K562 (cell line): ENCODE measurements around the gene HSPB2. TPM values are rescaled to one million over a fixed set of nuclear protein-coding genes. Genes with fewer than 3 reads are reported as not detected.

Source experiments
- ATAC-seq: fragments of 200-7000 bp; cut with Tn5 transposase; 3 replicates; pipeline ENCODE4 v1.9.1; 2020; ENCODE audit warnings: moderate library complexity
- BruUV-seq: library from RNA; stranded (reverse); fragments of 400-500 nt; replicated peaks from 2 replicates; lab custom pipeline; 2021; lab: Mats Ljungman, UMichigan
- CTCF ChIA-PET: fragments of 300-600 bp; formaldehyde crosslinking; extraction: SDS; loops from one replicate; lab custom pipeline; 2021; ENCODE audit warnings: low intra/inter-chr PET ratio; lab: Yijun Ruan, JAX
- POLR2A ChIA-PET: fragments of 300-600, 350-650 bp; sonication (Branson Sonifier 250); formaldehyde crosslinking; extraction: SDS; loops from one replicate; lab custom pipeline; 2021; ENCODE audit warnings: antibody characterized with exemption, inconsistent platforms; lab: Yijun Ruan, JAX
- DNase-seq, 4 experiments: peaks; one replicate each; pipeline versions ENCODE4 v3.0.0 to v3.0.0-alpha.2; 2011 to 2018; ENCODE audit warnings: low spot score in 3 of 4, mixed read lengths in 3 of 4; ENCODE audit errors: extremely low read depth in 1 of 4
- FAIRE-seq: peaks from 2 replicates; lab custom pipeline; 2011; peaks lifted over from hg19 to GRCh38; lab: Jason Lieb, UNC
- H2AFZ ChIP-seq: 2 replicates; pipeline ENCODE4 v1.6.0; 2011; ENCODE audit warnings: low read depth, low read length, control low read depth, inconsistent platforms
- H3K27ac ChIP-seq: fragments of 200-600 bp; 3 replicates; pipeline ENCODE4 v1.8.0; 2011; ENCODE audit warnings: low read depth, mild to moderate bottlenecking, control low read depth, inconsistent platforms, low read length, moderate library complexity, mixed read lengths; ENCODE audit errors: extremely low read depth
- H3K27me3 ChIP-seq, 2 experiments: fragments of 300-600 bp in 1 of 2; 2 replicates in 1 of 2; 3 replicates in 1 of 2; pipeline versions ENCODE4 v1.6.0 to v1.8.0; 2011; ENCODE audit warnings: inconsistent platforms in 2 of 2, low read length in 2 of 2, mild to moderate bottlenecking in 1 of 2, mixed read lengths in 1 of 2, moderate library complexity in 1 of 2; ENCODE audit not compliant: control insufficient read depth in 2 of 2, insufficient read depth in 2 of 2
- H3K36me3 ChIP-seq: fragments of 300-600 bp; 3 replicates; pipeline ENCODE4 v1.8.0; 2011; ENCODE audit warnings: mild to moderate bottlenecking, low read length, inconsistent platforms; ENCODE audit not compliant: control insufficient read depth, insufficient read depth
- H3K4me1 ChIP-seq, 2 experiments: fragments of 200-600 bp in 1 of 2; replicated peaks in 1 of 2; 2 replicates in 1 of 2; 3 replicates in 1 of 2; pipeline versions ENCODE4 v1.5.1 to v1.8.0; 2011; ENCODE audit warnings: inconsistent platforms in 2 of 2, low read length in 2 of 2, mild to moderate bottlenecking in 1 of 2, mixed read lengths in 1 of 2, moderate library complexity in 1 of 2; ENCODE audit not compliant: control insufficient read depth in 2 of 2, insufficient read depth in 2 of 2
- H3K4me2 ChIP-seq: 2 replicates; pipeline ENCODE4 v1.6.1; 2011; ENCODE audit warnings: low read length, control low read depth, inconsistent platforms, mixed read lengths; ENCODE audit not compliant: insufficient read depth
- H3K4me3 ChIP-seq: fragments of 200-600 bp; sonication (generic), shearing (Covaris generic); 2 replicates; pipeline ENCODE4 v1.5.1; 2016; ENCODE audit warnings: control low read depth, inconsistent platforms
- H3K79me2 ChIP-seq: fragments of 200-600 bp; 3 replicates; pipeline ENCODE4 v1.8.0; 2011; ENCODE audit warnings: low read length, inconsistent platforms; ENCODE audit not compliant: control insufficient read depth, insufficient read depth
- H3K9ac ChIP-seq, 2 experiments: 2 replicates each; pipeline versions ENCODE4 v1.6.0 to v1.6.1; 2011; ENCODE audit warnings: low read depth in 2 of 2, low read length in 2 of 2, control low read depth in 1 of 2, inconsistent platforms in 1 of 2, mild to moderate bottlenecking in 1 of 2, mixed read lengths in 1 of 2; ENCODE audit not compliant: insufficient read depth in 1 of 2
- H3K9me1 ChIP-seq: one replicate; pipeline ENCODE4 v1.6.0; 2011; ENCODE audit warnings: inconsistent platforms, mild to moderate bottlenecking, low read length, moderate library complexity; ENCODE audit not compliant: control insufficient read depth, insufficient read depth
- H3K9me3 ChIP-seq: replicated peaks from 2 replicates; pipeline ENCODE4 v1.5.1; 2011; ENCODE audit warnings: low read depth, low read length, inconsistent platforms; ENCODE audit not compliant: control insufficient read depth, insufficient read depth
- H4K20me1 ChIP-seq: replicated peaks from 2 replicates; pipeline ENCODE4 v1.6.1; 2011; ENCODE audit warnings: low read length, inconsistent platforms, mixed read lengths; ENCODE audit not compliant: control insufficient read depth, insufficient read depth
- CHD2 ChIP-seq: IDR thresholded peaks from 2 replicates; pipeline ENCODE4 v1.6.1; 2011; ENCODE audit warnings: low read depth, low read length
- CXXC5 ChIP-seq: fragments of 250-450 bp; sonication (Bioruptor Pico); IDR thresholded peaks from 2 replicates; pipeline ENCODE4 v1.8.0; 2022; ENCODE audit warnings: inconsistent platforms, mild to moderate bottlenecking, moderate library complexity
- GATA2 ChIP-seq: sonication (generic); formaldehyde crosslinking; IDR thresholded peaks from 2 replicates; pipeline ENCODE4 v1.4.0; 2020; ENCODE audit warnings: mild to moderate bottlenecking, missing genetic modification reagents
- MIER1 ChIP-seq: fragments of 450-650 bp; IDR thresholded peaks from 2 replicates; pipeline ENCODE4 v1.6.1; 2016; ENCODE audit warnings: antibody characterized with exemption, mild to moderate bottlenecking, low read depth
- PML ChIP-seq: IDR thresholded peaks from 2 replicates; pipeline ENCODE4 v1.6.1; 2012; ENCODE audit warnings: low read length, inconsistent platforms
- RBM15 ChIP-seq: fragments of 200-400 bp; formaldehyde crosslinking; IDR thresholded peaks from 2 replicates; pipeline ENCODE4 v1.6.1; 2018; ENCODE audit warnings: mild to moderate bottlenecking, low read length, moderate library complexity; ENCODE audit not compliant: insufficient read depth
- TGIF2 ChIP-seq: sonication (generic); formaldehyde crosslinking; IDR thresholded peaks from 2 replicates; pipeline ENCODE4 v1.8.1; 2022; ENCODE audit warnings: mild to moderate bottlenecking, missing genetic modification reagents, moderate library complexity
- WGBS: fragments of 100-300 bp; shearing (Covaris generic); methylation state at CpG from one replicate; pipeline ENCODE4 v1.1.6; 2016; ENCODE audit warnings: low coverage, mixed read lengths; ENCODE audit not compliant: insufficient coverage; ENCODE audit errors: missing lambda C conversion rate; 5-methylcytosine and 5-hydroxymethylcytosine counted together
- in situ Hi-C: fragments of 300-500 bp; cut with MboI; formaldehyde crosslinking; loops from 4 replicates; pipeline ENCODE4 v1.15.0; 2018; ENCODE audit warnings: inconsistent platforms, mixed read lengths
- intact Hi-C: fragments of 100-400 bp; cut with micrococcal nuclease; formaldehyde crosslinking; loops from 2 replicates; pipeline ENCODE4 v1.14.2; 2022
- polyA plus RNA-seq, 8 experiments: library from polyadenylated mRNA; depleted of rRNA in 4 of 8; stranded (reverse) in 5 of 8; unstranded in 3 of 8; fragments of >200 nt; fragmentation: Nextera tagmentation in 2 of 8; fragmentation: Illumina TruSeq in 1 of 8; extraction: Ambion mirVana in 2 of 8; extraction: Trizol in 1 of 8; gene quantifications; 2 replicates each; pipeline versions ENCODE4 v1.2.1 to v1.2.3, GENCODE V29; 2011 to 2014; ENCODE audit warnings: inconsistent platforms in 1 of 8, missing spikeins in 1 of 8
- total RNA-seq, 7 experiments: library from RNA; depleted of rRNA in 6 of 7; stranded (reverse); fragments of >200 nt in 6 of 7; fragmentation: Illumina TruSeq in 2 of 7; extraction: Trizol in 2 of 7; gene quantifications; 2 replicates each; pipeline versions ENCODE4 v1.2.1 to v1.2.3, GENCODE V29; 2011 to 2021; ENCODE audit warnings: low replicate concordance in 1 of 7
- TF ChIP-seq, protein P1 (sequence below): fragments of 250-450 bp; sonication (Bioruptor Pico); IDR thresholded peaks from 2 replicates; pipeline ENCODE4 v1.5.0; 2021; ENCODE audit warnings: mild to moderate bottlenecking, borderline replicate concordance
- TF ChIP-seq, protein P2 (sequence below): fragments of 250-450 bp; sonication (Bioruptor Pico); IDR thresholded peaks from 2 replicates; pipeline ENCODE4 v1.5.0; 2021; ENCODE audit warnings: mild to moderate bottlenecking, moderate library complexity
- TF ChIP-seq, protein P3 (sequence below): sonication (generic); formaldehyde crosslinking; IDR thresholded peaks from 2 replicates; pipeline ENCODE4 v1.8.0; 2023; ENCODE audit warnings: missing genetic modification reagents, mild to moderate bottlenecking, borderline replicate concordance

The HSPB2 gene
- total and polyA plus RNA-seq, 9 of the 15 experiments (the other 6 are each of a cell fraction or from before 2014, with no cell fraction given), result 0.06 to 0.35 (median 0.11) TPM; not detected in 5

DNA sequence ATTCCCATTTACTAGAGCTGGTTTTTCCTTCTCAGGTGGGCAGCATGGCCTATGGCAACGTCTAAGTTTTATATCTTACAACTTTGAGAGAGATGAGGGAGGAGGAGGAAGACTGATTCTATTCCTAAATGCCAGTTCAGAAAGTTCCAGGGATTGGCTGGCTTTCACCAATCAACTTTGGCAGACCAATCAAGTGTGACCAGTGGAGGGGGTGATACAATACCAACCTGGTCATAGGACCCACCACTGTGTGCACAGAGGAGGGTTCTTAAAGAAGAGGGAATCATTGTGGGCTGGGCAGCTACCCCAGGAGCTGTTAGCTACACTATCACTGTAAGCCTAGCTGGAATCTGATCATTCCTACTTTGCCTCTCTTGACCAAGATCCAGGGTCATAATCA lies 32.7 kb downstream of the HSPB2 start:
- ChIA-PET CTCF (no interaction called here), POLR2A (interaction anchor here (0.6 to 0.9 kb wide), 3 partner anchors 13 to 17 kb away, joined by 3 to 4 read pairs (median 3); no protein-coding TSS in a partner anchor)
- Histone ChIP-seq H3K36me3 (0 out of 3 replicates have a peak, but pooled peaks cover 3% of the 10 kb centered on the region), H4K20me1 (no peaks in the 10 kb centered on the region), H3K27ac (no peak overlapping the region), H3K27me3 (no peaks in the 10 kb centered on the region), H3K79me2 (no peaks in the 10 kb centered on the region), H3K4me2 (no peak overlapping the region), H3K9me3 (no peaks in the 10 kb centered on the region), H3K4me3 (no peak overlapping the region), H3K4me1 (peaks cover 7 to 10% of the 10 kb centered on the region in 2 experiments), H3K9me1 (no peaks in the 10 kb centered on the region), H3K9ac (no peak overlapping the region), H2AFZ (no peak overlapping the region)
- BruUV-seq, result no TSS peak
- FAIRE-seq (no peak), ATAC-seq (no peak), DNase-seq (no peak)
- in situ Hi-C loops (no loop called here), intact Hi-C loops (no loop called here)
- whole genome bisulfite sequencing, result 9% methylated on average over 1 of the region's 1 CpG
- TF ChIP-seq CXXC5 (CRISPR knock-in tag) (no peak), PML (no peak), MIER1 (no peak), RBM15 (no peak), GATA2 (CRISPR knock-in tag) (no peak), CHD2 (no peak), TGIF2 (CRISPR knock-in tag) (no peak)
- TF ChIP-seq, protein P1, sequence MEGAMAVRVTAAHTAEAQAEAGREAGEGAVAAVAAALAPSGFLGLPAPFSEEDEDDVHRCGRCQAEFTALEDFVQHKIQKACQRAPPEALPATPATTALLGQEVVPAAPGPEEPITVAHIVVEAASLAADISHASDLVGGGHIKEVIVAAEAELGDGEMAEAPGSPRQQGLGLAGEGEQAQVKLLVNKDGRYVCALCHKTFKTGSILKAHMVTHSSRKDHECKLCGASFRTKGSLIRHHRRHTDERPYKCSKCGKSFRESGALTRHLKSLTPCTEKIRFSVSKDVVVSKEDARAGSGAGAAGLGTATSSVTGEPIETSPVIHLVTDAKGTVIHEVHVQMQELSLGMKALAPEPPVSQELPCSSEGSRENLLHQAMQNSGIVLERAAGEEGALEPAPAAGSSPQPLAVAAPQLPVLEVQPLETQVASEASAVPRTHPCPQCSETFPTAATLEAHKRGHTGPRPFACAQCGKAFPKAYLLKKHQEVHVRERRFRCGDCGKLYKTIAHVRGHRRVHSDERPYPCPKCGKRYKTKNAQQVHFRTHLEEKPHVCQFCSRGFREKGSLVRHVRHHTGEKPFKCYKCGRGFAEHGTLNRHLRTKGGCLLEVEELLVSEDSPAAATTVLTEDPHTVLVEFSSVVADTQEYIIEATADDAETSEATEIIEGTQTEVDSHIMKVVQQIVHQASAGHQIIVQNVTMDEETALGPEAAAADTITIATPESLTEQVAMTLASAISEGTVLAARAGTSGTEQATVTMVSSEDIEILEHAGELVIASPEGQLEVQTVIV (CRISPR knock-in tag), result no peak
- TF ChIP-seq, protein P2, sequence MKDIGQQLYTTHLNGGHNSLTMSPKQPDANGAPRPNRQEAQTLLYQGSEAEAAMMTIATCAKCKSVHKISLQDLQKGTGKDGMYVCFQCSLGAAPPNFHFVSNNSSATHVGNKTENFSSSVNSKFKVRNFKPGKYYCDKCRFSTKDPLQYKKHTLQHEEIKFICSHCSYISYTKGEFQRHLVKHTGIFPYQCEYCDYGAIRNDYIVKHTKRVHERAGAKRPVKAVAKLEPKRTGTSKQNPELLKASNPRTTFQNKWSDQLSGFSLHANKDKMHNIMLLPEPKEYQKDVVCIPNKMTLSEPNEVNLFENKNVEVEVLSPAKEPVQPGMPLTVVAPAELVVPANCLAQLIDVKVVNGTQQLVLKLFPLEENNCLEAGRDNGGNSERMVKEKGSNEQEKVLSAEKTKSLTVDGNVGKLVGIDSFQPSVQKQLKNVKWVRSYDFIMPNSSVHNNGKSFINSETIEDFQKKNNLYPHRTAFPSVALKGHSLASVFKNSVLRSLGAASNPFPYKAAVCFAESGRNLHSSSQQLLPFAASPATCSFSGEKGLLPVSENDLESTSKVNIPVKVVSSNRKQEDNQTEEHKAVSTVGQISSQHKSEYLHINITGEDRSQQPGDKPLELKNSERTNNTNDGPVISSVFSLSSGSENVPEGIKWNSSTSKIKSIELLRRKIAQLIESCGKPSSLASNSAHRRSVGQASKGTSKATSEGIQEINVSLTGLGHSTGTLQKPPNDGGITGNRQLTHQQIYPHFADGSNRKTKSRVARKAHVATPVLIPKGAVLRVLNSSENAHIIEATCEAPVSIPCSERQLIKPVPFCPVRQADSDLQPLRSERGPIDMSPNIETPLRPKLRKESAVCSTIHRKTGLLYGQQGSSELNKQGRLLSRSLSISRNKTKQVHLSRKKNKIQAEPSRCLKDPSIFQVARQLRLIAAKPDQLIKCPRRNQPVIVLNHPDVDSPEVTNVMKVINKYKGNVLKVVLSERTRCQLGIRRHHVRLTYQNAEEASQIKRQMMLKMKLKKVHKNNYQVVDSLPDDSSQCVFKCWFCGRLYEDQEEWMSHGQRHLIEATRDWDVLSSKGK (CRISPR knock-in tag), result no peak
- TF ChIP-seq, protein P3, sequence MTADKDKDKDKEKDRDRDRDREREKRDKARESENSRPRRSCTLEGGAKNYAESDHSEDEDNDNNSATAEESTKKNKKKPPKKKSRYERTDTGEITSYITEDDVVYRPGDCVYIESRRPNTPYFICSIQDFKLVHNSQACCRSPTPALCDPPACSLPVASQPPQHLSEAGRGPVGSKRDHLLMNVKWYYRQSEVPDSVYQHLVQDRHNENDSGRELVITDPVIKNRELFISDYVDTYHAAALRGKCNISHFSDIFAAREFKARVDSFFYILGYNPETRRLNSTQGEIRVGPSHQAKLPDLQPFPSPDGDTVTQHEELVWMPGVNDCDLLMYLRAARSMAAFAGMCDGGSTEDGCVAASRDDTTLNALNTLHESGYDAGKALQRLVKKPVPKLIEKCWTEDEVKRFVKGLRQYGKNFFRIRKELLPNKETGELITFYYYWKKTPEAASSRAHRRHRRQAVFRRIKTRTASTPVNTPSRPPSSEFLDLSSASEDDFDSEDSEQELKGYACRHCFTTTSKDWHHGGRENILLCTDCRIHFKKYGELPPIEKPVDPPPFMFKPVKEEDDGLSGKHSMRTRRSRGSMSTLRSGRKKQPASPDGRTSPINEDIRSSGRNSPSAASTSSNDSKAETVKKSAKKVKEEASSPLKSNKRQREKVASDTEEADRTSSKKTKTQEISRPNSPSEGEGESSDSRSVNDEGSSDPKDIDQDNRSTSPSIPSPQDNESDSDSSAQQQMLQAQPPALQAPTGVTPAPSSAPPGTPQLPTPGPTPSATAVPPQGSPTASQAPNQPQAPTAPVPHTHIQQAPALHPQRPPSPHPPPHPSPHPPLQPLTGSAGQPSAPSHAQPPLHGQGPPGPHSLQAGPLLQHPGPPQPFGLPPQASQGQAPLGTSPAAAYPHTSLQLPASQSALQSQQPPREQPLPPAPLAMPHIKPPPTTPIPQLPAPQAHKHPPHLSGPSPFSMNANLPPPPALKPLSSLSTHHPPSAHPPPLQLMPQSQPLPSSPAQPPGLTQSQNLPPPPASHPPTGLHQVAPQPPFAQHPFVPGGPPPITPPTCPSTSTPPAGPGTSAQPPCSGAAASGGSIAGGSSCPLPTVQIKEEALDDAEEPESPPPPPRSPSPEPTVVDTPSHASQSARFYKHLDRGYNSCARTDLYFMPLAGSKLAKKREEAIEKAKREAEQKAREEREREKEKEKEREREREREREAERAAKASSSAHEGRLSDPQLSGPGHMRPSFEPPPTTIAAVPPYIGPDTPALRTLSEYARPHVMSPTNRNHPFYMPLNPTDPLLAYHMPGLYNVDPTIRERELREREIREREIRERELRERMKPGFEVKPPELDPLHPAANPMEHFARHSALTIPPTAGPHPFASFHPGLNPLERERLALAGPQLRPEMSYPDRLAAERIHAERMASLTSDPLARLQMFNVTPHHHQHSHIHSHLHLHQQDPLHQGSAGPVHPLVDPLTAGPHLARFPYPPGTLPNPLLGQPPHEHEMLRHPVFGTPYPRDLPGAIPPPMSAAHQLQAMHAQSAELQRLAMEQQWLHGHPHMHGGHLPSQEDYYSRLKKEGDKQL, result no peak
